Esophagus squamous epithelium (tissue), 4 donors: ENCODE results near the gene CLSTN3.

Experiments
- POLR2A ChIP-seq, 4 donors: fragments of 450-650 bp; IDR thresholded peaks; one replicate each; pipeline ENCODE4 v1.6.1; 2017; ENCODE audit warnings: antibody characterized with exemption in 4 of 4, mild to moderate bottlenecking in 4 of 4, moderate library complexity in 3 of 4
- TF ChIP-seq, protein P1 (sequence below), 6 experiments: fragments of 450-650 bp in 4 of 6; fragments of 200-600 bp in 2 of 6; sonication (generic) in 2 of 6; IDR thresholded peaks; one replicate each; pipeline ENCODE4 v1.5.1; 2016 to 2019; ENCODE audit warnings: antibody characterized with exemption in 6 of 6, mild to moderate bottlenecking in 4 of 6, moderate library complexity in 4 of 6

DNA sequence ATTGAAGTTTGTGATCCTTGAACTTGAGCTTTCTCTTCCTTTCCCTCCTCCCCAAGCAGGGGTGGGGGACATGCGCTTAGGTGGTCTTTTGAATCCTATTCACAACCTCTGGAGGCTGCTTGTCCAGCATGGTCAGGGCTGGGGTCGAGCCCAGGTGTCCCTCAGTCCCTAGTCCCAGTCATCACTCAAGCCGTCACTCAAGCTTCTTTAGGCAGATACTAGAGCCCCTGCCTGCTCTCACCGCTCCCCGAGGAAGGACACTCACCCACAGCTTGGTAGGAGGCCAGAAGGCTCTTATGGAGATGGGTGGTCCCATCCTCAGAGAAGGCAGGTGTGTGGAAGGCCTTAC, 20.6 kb upstream of the CLSTN3 start:
- TF ChIP-seq, protein P1, sequence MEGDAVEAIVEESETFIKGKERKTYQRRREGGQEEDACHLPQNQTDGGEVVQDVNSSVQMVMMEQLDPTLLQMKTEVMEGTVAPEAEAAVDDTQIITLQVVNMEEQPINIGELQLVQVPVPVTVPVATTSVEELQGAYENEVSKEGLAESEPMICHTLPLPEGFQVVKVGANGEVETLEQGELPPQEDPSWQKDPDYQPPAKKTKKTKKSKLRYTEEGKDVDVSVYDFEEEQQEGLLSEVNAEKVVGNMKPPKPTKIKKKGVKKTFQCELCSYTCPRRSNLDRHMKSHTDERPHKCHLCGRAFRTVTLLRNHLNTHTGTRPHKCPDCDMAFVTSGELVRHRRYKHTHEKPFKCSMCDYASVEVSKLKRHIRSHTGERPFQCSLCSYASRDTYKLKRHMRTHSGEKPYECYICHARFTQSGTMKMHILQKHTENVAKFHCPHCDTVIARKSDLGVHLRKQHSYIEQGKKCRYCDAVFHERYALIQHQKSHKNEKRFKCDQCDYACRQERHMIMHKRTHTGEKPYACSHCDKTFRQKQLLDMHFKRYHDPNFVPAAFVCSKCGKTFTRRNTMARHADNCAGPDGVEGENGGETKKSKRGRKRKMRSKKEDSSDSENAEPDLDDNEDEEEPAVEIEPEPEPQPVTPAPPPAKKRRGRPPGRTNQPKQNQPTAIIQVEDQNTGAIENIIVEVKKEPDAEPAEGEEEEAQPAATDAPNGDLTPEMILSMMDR (IDR thresholded peaks at IDR 0.05), result no peak
- TF ChIP-seq POLR2A (IDR thresholded peaks at IDR 0.05), result no peak
